Measurements from ENCODE around the gene MAMDC2.

Gene MAMDC2

DNA sequence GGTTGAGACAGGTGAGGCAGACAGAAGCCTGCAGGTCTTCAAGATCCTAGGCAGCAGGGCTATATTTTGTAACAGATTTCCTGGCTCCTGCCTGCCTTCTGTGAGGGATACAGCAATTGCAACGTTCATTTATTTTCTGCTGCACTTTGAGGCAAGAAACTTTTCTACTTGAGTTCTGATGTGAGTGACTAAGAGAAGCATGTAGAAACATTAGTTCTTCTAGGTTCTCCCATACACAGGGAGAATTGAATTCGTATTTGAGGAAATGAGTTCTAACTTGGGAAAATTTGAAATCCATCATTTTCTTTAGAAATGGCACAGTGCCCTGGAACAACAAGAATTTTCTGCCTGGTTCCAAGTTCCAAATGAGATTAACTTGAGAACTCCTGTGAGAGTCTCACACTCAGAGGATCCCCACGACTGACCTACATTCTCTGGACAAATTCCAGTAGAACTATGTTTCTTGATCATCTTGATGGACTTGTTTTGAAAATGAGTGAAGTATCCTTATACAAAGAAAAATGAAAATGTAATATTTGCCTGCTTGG lies 15.0 kb downstream of the MAMDC2 start:
- no peak overlapping the region for H3K4me3 ChIP-seq
- H3K27ac ChIP-seq, result no peak overlapping the region

DNA sequence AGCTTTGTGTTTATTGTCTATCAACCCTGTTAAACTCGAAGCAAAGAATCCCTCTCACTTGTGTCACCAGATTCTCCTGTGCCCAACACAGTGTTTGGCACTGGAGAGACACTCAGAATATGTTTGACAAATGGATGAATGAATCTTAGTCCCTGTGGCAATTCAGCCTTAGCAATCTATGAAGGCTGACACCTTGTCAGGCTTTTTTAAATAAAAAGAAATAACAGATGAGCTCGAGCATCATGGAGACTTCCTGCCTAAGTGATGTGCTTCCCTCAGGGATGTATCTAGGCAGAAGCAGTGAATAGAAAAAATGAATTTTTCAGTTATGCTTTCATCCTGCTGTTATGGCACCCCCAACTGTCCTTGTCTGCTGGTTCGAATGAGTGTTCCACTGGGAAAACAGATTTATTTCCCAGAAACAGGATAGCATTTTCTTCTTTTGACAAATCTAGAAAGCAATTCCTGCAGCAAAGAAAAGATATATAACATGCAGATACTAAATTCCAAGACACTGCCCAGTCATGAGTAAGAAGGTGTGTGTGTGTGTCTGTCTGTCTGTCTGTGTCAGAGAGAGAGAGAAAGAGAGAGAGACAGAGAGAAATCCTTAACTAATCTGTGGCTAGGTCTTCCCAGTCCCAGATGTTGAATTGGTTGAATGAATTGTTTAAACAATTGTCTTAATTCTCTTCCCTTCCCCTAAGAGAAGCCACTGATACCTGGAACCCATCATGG lies 16.7 kb downstream of the MAMDC2 start:
- H3K4me3 ChIP-seq, result no peak overlapping the region
- H3K27ac ChIP-seq, result no peak overlapping the region

DNA sequence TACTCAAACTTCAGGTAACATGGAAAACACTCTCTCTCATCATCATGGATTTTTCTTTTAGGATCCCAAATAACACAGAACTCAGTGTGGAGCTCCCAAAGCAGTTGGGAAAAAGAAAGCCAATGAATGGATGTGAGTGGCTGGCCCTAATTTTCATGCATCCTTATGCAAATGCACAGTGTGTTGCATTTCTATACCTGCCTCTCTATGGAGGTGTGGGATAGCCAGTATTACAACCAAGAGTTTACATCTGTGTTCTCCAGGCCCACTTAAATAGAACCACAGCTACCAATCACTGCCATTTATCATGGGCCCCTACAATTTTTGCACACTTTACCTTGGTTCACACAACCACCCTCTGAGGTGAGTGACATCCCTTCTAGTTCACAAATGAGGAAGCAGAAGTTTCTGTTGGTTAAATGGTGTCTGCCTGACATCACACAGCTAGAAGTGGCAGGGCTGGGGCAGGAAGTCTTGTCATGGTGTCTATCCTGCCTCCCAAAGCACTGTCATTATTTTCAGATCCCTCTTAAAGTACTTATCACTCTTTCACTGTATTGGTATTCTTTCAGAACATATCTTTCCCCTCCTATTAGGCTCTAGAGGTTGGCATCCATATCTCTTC lies 17.3 kb downstream of the MAMDC2 start:
- H3K27ac ChIP-seq, result no peak overlapping the region
- no peak overlapping the region for H3K4me3 ChIP-seq

- Histone ChIP-seq H3K4me3 (no peak overlapping the region), H3K27ac (no peak overlapping the region)
These were observed 18.1 kb downstream of the MAMDC2 start for GRCh38 chr9:70061776-70062175.

DNA sequence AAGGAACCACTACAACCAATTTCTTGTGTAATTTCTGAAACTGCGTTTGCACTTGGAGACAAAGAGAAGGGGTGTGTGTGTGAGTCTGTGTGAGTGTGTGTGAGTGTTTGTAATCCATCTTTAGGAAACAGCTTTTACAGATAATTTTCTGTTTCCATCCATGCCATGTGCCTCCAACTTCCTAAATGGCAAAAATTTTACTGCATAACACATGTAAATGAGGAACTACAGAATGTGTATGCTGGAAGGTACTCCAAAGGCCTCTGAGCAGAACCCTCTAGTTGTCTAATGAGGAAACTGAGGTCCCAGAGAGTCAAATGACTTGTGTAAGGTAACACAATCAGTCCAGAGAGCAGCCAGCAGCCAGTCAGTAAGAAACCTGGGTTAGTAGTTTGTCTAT lies 20.8 kb downstream of the MAMDC2 start:
- no peak overlapping the region for H3K4me3 ChIP-seq
- H3K27ac ChIP-seq, result peak overlapping the region in 1 of 21 experiments; percentile 25

DNA sequence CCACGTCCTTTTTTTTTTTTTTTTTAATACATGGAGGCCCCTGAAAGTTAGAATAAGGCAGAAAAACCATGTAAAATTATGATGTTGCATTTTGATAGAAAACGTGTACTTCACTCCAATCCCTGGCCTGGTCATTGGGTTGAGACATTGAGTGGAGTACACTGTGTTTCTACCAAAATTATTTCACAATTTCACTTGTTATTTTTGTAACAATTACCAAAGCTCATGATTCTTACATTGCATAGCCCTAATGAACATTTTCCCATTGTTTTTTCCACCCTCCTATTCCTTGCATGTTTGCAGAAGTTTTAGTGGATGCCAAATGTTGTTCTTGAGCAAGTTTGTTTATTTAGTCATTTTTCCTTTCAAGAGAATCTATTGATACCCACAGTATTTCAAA lies 21.9 kb downstream of the MAMDC2 start:
- Histone ChIP-seq H3K27ac (peak overlapping the region in 1 of 21 experiments; percentile 39), H3K4me3 (no peak overlapping the region)

DNA sequence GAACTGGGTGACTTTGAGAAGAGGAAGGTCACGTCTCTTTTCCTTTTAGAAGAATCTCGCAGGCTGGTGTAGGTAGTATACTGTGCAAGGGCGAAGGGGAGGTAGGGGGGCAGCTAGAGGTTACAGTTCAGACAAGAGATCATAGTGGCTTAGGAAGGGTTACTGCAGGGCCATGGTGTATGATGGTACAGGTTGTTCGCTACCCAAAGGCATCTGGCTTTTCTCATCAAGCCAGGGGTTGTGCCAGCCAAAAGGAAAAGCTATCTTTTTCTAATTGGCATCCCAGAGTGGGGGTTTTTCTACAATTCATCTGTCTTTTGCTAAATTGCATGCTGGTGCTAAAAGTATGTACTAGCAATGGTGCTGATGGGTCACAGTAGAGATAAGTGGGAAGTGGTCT lies 22.8 kb downstream of the MAMDC2 start:
- H3K27ac ChIP-seq, result peak overlapping the region in 1 of 21 experiments; percentile 3

GRCh38 chr9:70066874-70067273 lies 23.2 kb downstream of the MAMDC2 start:
- Histone ChIP-seq H3K27ac (no peak overlapping the region), H3K4me3 (no peak overlapping the region)

More for the DNA sequence above, 22.8 kb downstream of the MAMDC2 start:
- H3K4me3 ChIP-seq, result no peak overlapping the region

GRCh38 chr9:70069704-70070103 lies 26.1 kb downstream of the MAMDC2 start:
- H3K27ac ChIP-seq, result no peak overlapping the region
- H3K4me3 ChIP-seq, result no peak overlapping the region

DNA sequence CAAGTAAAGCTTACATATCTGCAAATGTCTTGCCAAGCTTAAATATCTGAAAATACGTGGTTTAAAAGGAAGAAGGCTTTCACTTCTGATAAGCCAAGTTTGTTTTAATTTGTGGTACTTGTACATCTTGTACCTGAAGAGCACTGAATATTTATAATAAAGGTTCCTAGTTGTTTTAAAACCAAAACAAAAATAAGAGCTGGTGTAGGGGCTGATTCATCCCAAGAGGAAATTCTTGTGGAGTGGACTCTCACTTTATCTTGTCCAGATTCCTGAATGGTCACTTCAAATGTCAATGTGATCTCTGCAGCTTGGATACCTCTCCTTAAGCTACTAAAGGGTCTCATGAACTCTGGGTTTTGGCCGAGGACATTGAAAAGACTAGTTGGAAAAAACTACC lies 29.5 kb downstream of the MAMDC2 start:
- no peak overlapping the region for H3K27ac ChIP-seq

DNA sequence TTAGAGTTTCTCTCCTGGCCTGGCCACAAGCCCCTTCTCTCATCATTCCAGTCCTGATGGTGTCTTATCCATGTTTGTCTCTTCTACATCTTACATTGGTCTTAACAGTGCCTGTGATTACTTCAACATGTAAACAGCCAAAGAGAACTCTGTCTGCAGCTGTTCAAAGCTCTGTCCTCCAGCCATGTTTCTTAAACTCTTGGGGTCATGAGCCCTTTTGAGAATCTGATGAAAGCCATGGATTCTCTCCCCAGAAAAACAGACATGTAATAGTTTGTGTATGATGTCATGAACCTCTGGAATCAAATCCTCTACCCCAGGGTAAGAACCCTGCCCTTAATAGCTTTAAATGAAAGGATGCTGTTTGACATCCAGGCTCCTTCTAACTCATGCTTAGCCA lies 30.1 kb downstream of the MAMDC2 start:
- Histone ChIP-seq H3K4me3 (no peak overlapping the region), H3K27ac (no peak overlapping the region)

More for the DNA sequence above, 29.5 kb downstream of the MAMDC2 start:
- H3K4me3 ChIP-seq, result no peak overlapping the region

DNA sequence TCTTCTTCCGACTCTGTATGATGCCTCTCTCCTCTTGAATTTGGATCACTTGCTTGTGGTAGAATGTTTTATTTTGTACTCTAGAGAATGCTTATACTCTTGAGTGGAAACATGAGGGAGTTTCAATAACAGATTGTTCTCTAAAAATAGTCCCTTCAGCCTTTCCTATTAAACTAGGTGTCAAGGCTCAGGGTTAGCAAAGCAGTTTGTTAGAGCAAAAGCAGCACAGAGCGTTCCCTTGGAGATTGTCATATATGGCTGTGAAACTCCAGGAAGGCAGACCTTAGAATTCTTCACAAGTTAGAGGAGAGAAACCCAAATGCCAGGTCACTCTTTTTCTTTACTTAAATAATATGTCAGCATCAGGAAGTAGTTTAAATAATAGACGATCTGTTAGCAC lies 33.0 kb downstream of the MAMDC2 start:
- Histone ChIP-seq H3K27ac (no peak overlapping the region), H3K4me3 (no peak overlapping the region)

GRCh38 chr9:70079417-70080037 lies 35.9 kb downstream of the MAMDC2 start:
- H3K4me3 ChIP-seq, result no peak overlapping the region
- H3K27ac ChIP-seq, result peak overlapping the region in 1 of 21 experiments; percentile 46

DNA sequence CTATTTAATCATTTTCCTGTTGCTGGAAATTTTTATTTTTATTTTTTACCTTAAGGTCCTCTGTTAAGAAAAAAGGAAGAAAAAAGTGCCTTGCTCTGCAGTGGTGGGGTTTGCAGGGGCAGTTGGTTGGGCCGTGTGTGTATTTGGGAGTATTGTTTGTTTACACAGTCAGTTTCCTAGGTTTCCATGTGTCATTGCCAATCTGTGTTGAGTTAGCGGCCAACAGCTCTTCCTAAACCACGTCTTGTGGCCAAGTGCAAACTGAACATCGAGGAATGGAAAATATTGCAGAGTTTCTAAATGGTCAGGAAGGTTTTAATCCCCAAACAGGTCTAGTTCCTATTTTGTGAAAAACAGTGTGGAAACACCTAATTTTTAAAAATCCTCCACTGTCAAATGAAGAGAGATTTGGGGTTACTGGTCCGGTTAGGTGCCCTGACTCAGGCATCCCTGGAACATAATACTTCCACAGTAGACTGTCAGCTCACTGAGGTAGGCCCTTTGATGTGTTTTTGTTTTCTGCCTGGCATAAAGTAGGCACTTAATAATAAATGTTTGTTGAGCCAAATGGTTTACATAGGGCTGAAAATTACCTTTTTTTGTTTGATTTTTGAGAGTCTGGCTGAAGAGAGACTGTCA lies 37.0 kb downstream of the MAMDC2 start:
- Histone ChIP-seq H3K27ac (peak overlapping the region in 3 of 21 experiments; percentile 44 to 78 (median 76)), H3K4me3 (no peak overlapping the region)

DNA sequence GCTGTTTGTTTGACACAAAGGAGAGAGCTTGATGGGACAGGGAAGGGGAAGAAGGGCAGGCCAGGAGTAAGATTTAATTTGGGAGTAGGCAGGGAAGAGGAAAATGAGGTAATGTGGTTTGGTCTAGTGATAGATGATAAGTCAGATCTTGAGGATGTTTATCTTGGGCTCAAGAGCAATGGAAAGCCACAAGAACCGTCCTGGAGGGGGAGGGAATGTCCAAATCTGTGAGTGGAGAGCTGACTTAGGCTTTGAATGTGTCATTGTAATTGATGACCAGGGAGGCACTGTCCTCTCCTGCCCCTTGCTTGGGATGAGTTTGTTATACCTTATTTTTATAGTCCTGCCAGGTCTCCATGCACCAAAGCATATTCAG lies 37.5 kb downstream of the MAMDC2 start:
- H3K4me3 ChIP-seq, result no peak overlapping the region
- H3K27ac ChIP-seq, result peak overlapping the region in 4 of 21 experiments; percentile 3 to 78 (median 60)

GRCh38 chr9:70083429-70083828 lies 39.8 kb downstream of the MAMDC2 start:
- Histone ChIP-seq H3K4me3 (no peak overlapping the region), H3K27ac (no peak overlapping the region)

GRCh38 chr9:70085241-70085640 lies 41.6 kb downstream of the MAMDC2 start:
- Histone ChIP-seq H3K27ac (no peak overlapping the region), H3K4me3 (no peak overlapping the region)

GRCh38 chr9:70091103-70091502 lies 47.5 kb downstream of the MAMDC2 start:
- Histone ChIP-seq H3K27ac (peak overlapping the region in 1 of 21 experiments; percentile 40), H3K4me3 (no peak overlapping the region)

- Histone ChIP-seq H3K4me3 (no peak overlapping the region), H3K27ac (peak overlapping the region in 1 of 21 experiments; percentile 38)
These were observed 47.9 kb downstream of the MAMDC2 start for GRCh38 chr9:70091572-70091971.

GRCh38 chr9:70092190-70092589 lies 48.5 kb downstream of the MAMDC2 start:
- Histone ChIP-seq H3K4me3 (no peak overlapping the region), H3K27ac (peak overlapping the region in 1 of 21 experiments; percentile 72)
